Fibroblast of villous mesenchyme (primary cell): ENCODE data around the gene ASB17. TPM values are rescaled to one million over a fixed set of nuclear protein-coding genes. Genes with fewer than 3 reads are reported as not detected.
"Not testable (repeated sequence)": the region's sequence is repeated elsewhere in the genome, so short reads cannot be mapped to it uniquely, and the experiment has no call there.

ENCODE experiments used
- DNase-seq: peaks from one replicate; pipeline ENCODE4 v3.0.0-alpha.2; 2010; ENCODE audit warnings: low read depth
- H3K4me3 ChIP-seq: 2 replicates; pipeline ENCODE4 v1.5.1; 2011; ENCODE audit warnings: low read depth, mild to moderate bottlenecking, low read length
- CTCF ChIP-seq: IDR thresholded peaks from 2 replicates; pipeline ENCODE4 v1.5.1; 2012; ENCODE audit warnings: low read depth, mild to moderate bottlenecking, low read length; ENCODE audit not compliant: insufficient read depth
- total RNA-seq: library from RNA; depleted of rRNA; stranded (reverse); fragments of >200 nt; gene quantifications from 2 replicates; pipeline ENCODE4 v1.2.3, GENCODE V29; 2012

Gene ASB17
- total RNA-seq, 1 donor, result not detected

GRCh38 chr1:75954586-75954985 lies 22.4 kb upstream of the ASB17 start:
- no peak overlapping the region for H3K4me3 ChIP-seq
- no peak for TF ChIP-seq CTCF
- no peak for DNase-seq

GRCh38 chr1:75953461-75953860 lies 21.3 kb upstream of the ASB17 start:
- TF ChIP-seq CTCF, result no peak
- no peak for DNase-seq
- H3K4me3 ChIP-seq, result no peak overlapping the region

GRCh38 chr1:75952016-75952415 lies 19.8 kb upstream of the ASB17 start:
- no peak for DNase-seq
- no peak overlapping the region for H3K4me3 ChIP-seq
- no peak for TF ChIP-seq CTCF

GRCh38 chr1:75950176-75950575 lies 18.0 kb upstream of the ASB17 start:
- no peak for DNase-seq
- no peak for TF ChIP-seq CTCF
- no peak overlapping the region for H3K4me3 ChIP-seq

- H3K4me3 ChIP-seq, DNase-seq: not testable (repeated sequence)
Observed at GRCh38 chr1:75943037-75943436, 10.8 kb upstream of the ASB17 start.

- TF ChIP-seq CTCF, result no peak
- H3K4me3 ChIP-seq, result no peak overlapping the region
- DNase-seq, result peak; percentile 17
Observed at GRCh38 chr1:75937034-75937433, 4.8 kb upstream of the ASB17 start.

GRCh38 chr1:75922698-75923097 lies 9.5 kb downstream of the ASB17 start:
- TF ChIP-seq CTCF, result no peak
- no peak overlapping the region for H3K4me3 ChIP-seq
- DNase-seq, result no peak
